Uterus (tissue), 4 donors: ENCODE measurements around the gene PHLPP2. TPM values are rescaled to one million over a fixed set of nuclear protein-coding genes. Genes with fewer than 3 reads are reported as not detected.

Source experiments
- DNase-seq, 2 donors: peaks; one replicate each; pipeline ENCODE4 v3.0.0-alpha.2; 2019 to 2020
- H3K27ac ChIP-seq, 2 donors: fragments of 200-600 bp; sonication (generic); 1 replicate in 1 of 2; 2 replicates in 1 of 2; pipeline ENCODE4 v1.5.1; 2016 to 2018
- H3K27me3 ChIP-seq, 2 donors: fragments of 200-600 bp; sonication (generic); one replicate each; pipeline ENCODE4 v1.5.1; 2018 to 2019; ENCODE audit warnings: control low read depth in 1 of 2
- H3K36me3 ChIP-seq, 2 donors: fragments of 200-600 bp; sonication (generic); one replicate each; pipeline ENCODE4 v1.5.1; 2019; ENCODE audit warnings: control low read depth in 1 of 2
- H3K4me1 ChIP-seq, 2 donors: fragments of 200-600 bp; sonication (generic); one replicate each; pipeline ENCODE4 v1.5.1; 2018 to 2019; ENCODE audit warnings: control low read depth in 1 of 2
- H3K4me3 ChIP-seq, 2 donors: fragments of 200-600 bp; sonication (generic); 1 replicate in 1 of 2; 2 replicates in 1 of 2; pipeline ENCODE4 v1.5.1; 2018 to 2019; ENCODE audit warnings: mild to moderate bottlenecking in 1 of 2
- H3K9me3 ChIP-seq, 2 donors: fragments of 200-600 bp; sonication (generic); one replicate each; pipeline ENCODE4 v1.5.1; 2019; ENCODE audit warnings: control low read depth in 1 of 2
- POLR2A ChIP-seq, 2 donors: fragments of 450-650 bp; IDR thresholded peaks; one replicate each; pipeline ENCODE4 v1.6.1; 2016; ENCODE audit warnings: antibody characterized with exemption in 2 of 2, mild to moderate bottlenecking in 1 of 2, moderate library complexity in 1 of 2
- intact Hi-C: fragments of 100-400 bp; cut with DNase I; formaldehyde crosslinking; loops from one replicate; pipeline ENCODE4 v1.15.1; 2023; ENCODE audit warnings: low total_unique reads
- total RNA-seq, 4 donors: library from RNA; depleted of rRNA in 3 of 4; stranded (reverse); fragments of >200 nt in 3 of 4; gene quantifications; one replicate each; pipeline versions ENCODE4 v1.1.0 to v1.2.4, GENCODE V29; 2014 to 2023
- TF ChIP-seq, protein P1 (sequence below), 4 experiments: fragments of 200-600 bp in 2 of 4; fragments of 450-650 bp in 2 of 4; sonication (generic) in 2 of 4; IDR thresholded peaks; one replicate each; pipeline ENCODE4 v1.5.1; 2016 to 2019; ENCODE audit warnings: antibody characterized with exemption in 4 of 4, mild to moderate bottlenecking in 2 of 4, moderate library complexity in 1 of 4
- donor health status: DM: yes; HTN: yes; CAD: no.

Gene PHLPP2
- total RNA-seq, 4 donors from 2014 or later, result 2.0 to 22.3 (median 10.7) TPM

DNA sequence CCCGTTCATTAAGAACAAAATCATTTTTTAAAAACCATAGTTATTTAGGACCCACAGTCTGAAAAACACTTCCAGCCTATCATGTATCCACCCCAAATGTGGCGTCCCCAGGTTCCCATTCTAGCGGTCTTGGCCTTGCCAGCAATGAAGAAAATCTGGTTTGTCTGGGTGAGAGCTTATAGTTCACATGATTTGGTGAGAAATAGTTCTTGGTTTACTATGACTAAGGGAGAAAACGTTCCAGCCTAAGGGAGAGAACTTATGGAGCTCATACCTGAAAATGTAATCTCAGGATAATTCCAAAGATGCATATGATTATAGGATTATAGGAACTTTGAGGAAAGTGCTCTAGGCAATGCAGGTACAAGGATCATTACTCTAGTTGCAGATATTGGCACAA lies 93.7 kb downstream of the PHLPP2 start:
- H3K27ac ChIP-seq, result no peak overlapping the region
- peaks cover 0 to 10% of the 10 kb centered on the region in 2 donors for H3K4me1 ChIP-seq
- intact Hi-C loops, result no loop called here
- no peaks in the 10 kb centered on the region for H3K9me3 ChIP-seq
- H3K4me3 ChIP-seq, result no peak overlapping the region
- DNase-seq, result no peak
- no peaks in the 10 kb centered on the region for H3K36me3 ChIP-seq
- peaks cover 11 to 15% of the 10 kb centered on the region in 2 donors for H3K27me3 ChIP-seq
- TF ChIP-seq, protein P1, sequence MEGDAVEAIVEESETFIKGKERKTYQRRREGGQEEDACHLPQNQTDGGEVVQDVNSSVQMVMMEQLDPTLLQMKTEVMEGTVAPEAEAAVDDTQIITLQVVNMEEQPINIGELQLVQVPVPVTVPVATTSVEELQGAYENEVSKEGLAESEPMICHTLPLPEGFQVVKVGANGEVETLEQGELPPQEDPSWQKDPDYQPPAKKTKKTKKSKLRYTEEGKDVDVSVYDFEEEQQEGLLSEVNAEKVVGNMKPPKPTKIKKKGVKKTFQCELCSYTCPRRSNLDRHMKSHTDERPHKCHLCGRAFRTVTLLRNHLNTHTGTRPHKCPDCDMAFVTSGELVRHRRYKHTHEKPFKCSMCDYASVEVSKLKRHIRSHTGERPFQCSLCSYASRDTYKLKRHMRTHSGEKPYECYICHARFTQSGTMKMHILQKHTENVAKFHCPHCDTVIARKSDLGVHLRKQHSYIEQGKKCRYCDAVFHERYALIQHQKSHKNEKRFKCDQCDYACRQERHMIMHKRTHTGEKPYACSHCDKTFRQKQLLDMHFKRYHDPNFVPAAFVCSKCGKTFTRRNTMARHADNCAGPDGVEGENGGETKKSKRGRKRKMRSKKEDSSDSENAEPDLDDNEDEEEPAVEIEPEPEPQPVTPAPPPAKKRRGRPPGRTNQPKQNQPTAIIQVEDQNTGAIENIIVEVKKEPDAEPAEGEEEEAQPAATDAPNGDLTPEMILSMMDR (IDR thresholded peaks at IDR 0.05), result no peak
- no peak for TF ChIP-seq POLR2A (IDR thresholded peaks at IDR 0.05)

DNA sequence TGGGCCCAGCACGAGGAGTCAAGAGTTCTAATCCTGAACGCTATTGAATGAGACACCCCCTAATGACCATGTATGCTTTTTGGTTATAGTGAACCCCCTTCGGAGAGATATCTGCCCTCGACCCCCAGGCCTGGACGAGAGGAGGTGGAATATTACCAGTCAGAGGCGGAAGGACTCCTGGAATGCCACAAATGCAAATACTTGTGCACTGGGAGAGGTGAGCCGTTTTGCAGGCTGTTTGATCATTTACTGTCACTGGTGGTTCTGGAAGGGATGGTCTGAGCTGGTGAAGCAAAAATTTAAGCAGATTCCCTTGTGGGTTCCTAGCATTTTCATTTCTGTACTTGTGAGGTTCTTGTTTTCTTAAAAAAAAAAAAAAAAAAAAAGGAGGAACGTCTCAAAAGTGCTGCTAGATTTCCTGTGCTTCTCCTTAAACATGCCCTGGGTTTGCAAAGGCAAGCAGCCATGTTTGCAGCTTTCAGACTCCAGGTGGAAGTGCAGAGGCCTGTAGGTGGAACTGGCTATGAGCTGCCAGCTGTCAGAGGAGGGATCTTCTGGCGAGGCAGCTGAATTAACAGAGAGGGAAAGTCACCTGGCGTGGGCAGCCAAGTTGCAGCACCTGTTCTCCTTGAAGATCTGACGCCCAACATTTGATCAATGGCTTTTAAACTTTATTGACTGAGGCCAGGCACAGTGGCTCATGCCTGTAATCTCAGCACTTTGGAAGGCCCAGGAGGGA lies 95.1 kb downstream of the PHLPP2 start:
- Histone ChIP-seq H3K27ac (no peak overlapping the region), H3K4me1 (peaks cover 0 to 11% of the 10 kb centered on the region in 2 donors), H3K9me3 (no peaks in the 10 kb centered on the region), H3K36me3 (no peaks in the 10 kb centered on the region), H3K27me3 (peaks cover 16 to 19% of the 10 kb centered on the region in 2 donors), H3K4me3 (no peak overlapping the region)
- intact Hi-C loops, result no loop called here
- no peak for DNase-seq
- TF ChIP-seq, protein P1 (IDR thresholded peaks at IDR 0.05), result no peak
- TF ChIP-seq POLR2A (IDR thresholded peaks at IDR 0.05), result no peak

DNA sequence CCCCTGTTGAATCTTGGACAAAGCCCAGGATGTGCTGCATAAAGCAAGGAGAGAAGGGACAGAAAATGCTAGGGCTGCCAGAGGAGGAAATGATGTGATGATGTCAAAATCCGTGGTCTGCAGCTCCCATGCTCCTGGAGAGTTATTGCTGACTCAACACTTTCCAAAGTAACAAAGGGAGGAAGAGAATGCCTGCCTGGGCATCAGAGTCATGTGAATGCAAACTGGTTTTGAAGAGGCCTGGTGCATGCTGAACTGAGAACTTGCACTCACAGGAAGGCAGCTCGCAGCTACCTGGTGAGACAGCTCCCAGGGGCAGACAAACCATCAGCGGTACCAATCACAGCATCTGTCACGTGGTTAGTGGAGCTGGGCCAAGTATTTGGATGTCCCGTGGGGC lies 95.7 kb downstream of the PHLPP2 start:
- TF ChIP-seq POLR2A (IDR thresholded peaks at IDR 0.05), result no peak
- TF ChIP-seq, protein P1 (IDR thresholded peaks at IDR 0.05), result no peak
- Histone ChIP-seq H3K36me3 (no peaks in the 10 kb centered on the region), H3K4me3 (no peak overlapping the region), H3K9me3 (no peaks in the 10 kb centered on the region), H3K27me3 (peaks cover 16 to 19% of the 10 kb centered on the region in 2 donors), H3K27ac (no peak overlapping the region), H3K4me1 (peaks cover 0 to 11% of the 10 kb centered on the region in 2 donors)
- intact Hi-C loops, result no loop called here
- DNase-seq, result no peak

DNA sequence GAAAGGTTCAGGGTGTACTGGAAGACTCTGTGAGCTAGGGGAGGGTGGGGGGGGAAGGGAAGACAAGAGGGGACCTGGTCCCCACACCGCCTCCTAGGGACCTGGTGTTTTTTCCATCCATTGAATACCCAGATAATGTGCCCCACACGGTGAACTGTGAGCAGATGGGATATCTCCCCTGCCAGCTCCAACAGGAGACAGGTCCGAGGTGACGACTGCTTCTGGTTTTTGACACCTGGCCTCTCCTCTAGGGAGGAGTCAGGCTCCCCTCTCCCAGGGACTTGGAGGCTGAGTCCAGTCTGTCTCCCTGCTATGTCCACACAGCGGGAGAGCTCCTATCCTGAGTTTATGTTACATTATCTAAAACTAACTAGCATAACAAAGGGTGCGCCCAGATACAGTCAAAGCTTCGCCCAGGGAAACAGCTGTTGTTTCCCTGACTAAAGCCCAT lies 96.7 kb downstream of the PHLPP2 start:
- DNase-seq, result no peak
- no peak for TF ChIP-seq POLR2A (IDR thresholded peaks at IDR 0.05)
- TF ChIP-seq, protein P1 (IDR thresholded peaks at IDR 0.05), result no peak
- no peak overlapping the region for H3K27ac ChIP-seq
- H3K36me3 ChIP-seq, result no peaks in the 10 kb centered on the region
- peaks cover 0 to 11% of the 10 kb centered on the region in 2 donors for H3K4me1 ChIP-seq
- peaks cover 16 to 21% of the 10 kb centered on the region in 2 donors for H3K27me3 ChIP-seq
- no peaks in the 10 kb centered on the region for H3K9me3 ChIP-seq
- no peak overlapping the region for H3K4me3 ChIP-seq
- intact Hi-C loops, result no loop called here

DNA sequence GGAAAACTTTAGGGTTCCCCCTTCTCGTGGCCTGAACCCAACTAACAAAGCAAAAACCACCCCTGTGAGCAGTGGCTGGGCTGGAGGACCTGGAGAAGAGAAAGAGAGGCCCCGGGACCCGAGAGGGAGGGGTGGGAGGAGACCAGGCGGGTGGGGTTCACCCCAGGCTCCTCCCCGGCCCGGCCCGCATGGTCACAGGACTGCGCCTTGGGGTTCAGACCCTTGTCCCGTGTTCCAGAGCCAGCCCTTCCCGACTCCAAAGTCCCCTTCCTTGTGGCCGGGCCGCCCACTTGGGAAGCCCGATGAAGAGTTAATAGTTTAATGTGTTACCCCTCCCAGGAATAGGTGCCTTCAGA lies 97.7 kb downstream of the PHLPP2 start:
- no peak overlapping the region for H3K27ac ChIP-seq

More for the DNA sequence above, 97.7 kb downstream of the PHLPP2 start:
- no peak for DNase-seq
- TF ChIP-seq, protein P1 (IDR thresholded peaks at IDR 0.05), result no peak
- no peak for TF ChIP-seq POLR2A (IDR thresholded peaks at IDR 0.05)
- intact Hi-C loops, result no loop called here
- Histone ChIP-seq H3K36me3 (no peaks in the 10 kb centered on the region), H3K9me3 (no peaks in the 10 kb centered on the region), H3K4me1 (peaks cover 0 to 11% of the 10 kb centered on the region in 2 donors), H3K27me3 (peaks cover 16 to 21% of the 10 kb centered on the region in 2 donors), H3K4me3 (peak overlapping the region in 1 of 2 donors; percentile 29)
